ENCODE data around the gene CLEC6A. TPM values are rescaled to one million over a fixed set of nuclear protein-coding genes. Genes with fewer than 3 reads are reported as not detected.
A peak's percentile ranks its signal among the peaks of the same experiment; 100 is the strongest.

CLEC6A gene
- total and polyA plus RNA-seq, 2 experiments from 2014 or later: not detected

DNA sequence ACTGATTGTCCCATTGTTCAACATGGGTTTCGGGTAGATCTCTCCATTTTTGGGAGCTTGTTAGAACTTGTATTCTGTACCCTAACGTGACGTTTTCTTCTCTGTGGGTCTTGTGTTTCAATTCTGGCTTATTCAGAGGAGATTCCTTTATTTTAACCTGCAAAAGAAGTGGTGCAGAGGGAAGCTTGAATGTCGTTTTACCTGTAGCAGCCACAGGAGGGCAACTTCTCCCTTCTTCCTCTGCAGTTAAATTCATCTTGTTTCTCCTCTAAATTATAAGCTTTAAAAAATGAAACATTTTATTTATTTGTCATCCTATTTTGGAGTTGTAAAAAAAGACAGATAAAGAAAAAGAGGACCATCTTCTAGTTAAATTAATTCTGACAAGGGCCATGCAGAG lies 43.9 kb downstream of the CLEC6A start:
- TF ChIP-seq, protein P1, sequence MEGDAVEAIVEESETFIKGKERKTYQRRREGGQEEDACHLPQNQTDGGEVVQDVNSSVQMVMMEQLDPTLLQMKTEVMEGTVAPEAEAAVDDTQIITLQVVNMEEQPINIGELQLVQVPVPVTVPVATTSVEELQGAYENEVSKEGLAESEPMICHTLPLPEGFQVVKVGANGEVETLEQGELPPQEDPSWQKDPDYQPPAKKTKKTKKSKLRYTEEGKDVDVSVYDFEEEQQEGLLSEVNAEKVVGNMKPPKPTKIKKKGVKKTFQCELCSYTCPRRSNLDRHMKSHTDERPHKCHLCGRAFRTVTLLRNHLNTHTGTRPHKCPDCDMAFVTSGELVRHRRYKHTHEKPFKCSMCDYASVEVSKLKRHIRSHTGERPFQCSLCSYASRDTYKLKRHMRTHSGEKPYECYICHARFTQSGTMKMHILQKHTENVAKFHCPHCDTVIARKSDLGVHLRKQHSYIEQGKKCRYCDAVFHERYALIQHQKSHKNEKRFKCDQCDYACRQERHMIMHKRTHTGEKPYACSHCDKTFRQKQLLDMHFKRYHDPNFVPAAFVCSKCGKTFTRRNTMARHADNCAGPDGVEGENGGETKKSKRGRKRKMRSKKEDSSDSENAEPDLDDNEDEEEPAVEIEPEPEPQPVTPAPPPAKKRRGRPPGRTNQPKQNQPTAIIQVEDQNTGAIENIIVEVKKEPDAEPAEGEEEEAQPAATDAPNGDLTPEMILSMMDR (IDR thresholded peaks at IDR 0.05; ENCODE audit: poor library complexity): peak; percentile 11
- no peak for TF ChIP-seq EZH2 (IDR thresholded peaks at IDR 0.05; ENCODE audit: borderline replicate concordance)
- TF ChIP-seq EZH2phosphoT487 (IDR thresholded peaks at IDR 0.05; ENCODE audit: low read depth, severe bottlenecking, unreplicated experiment): no peak
- H3K9me3 ChIP-seq (ENCODE audit: low read depth): no peaks in the 10 kb centered on the region
- no peaks in the 10 kb centered on the region for H3K27me3 ChIP-seq
- H3K9me2 ChIP-seq (replicated peaks; ENCODE audit: insufficient read depth): no peaks in the 10 kb centered on the region
- H3K36me3 ChIP-seq (replicated peaks; ENCODE audit: insufficient read depth, low read depth): no peaks in the 10 kb centered on the region
- H3K4me2 ChIP-seq: no peak overlapping the region
- H3K27ac ChIP-seq: no peak overlapping the region
- DNase-seq (ENCODE audit: low spot score): no peak
- H3K4me1 ChIP-seq (ENCODE audit: insufficient read depth): no peaks in the 10 kb centered on the region
- no peaks in the 10 kb centered on the region for H3K79me2 ChIP-seq
- H4K20me1 ChIP-seq (ENCODE audit: insufficient read depth, poor library complexity, severe bottlenecking): no peaks in the 10 kb centered on the region
- 43% methylated on average over 4 of the region's 4 CpGs for WGBS (ENCODE audit: low lambda C conversion rate, missing lambda C conversion rate)
- H2AFZ ChIP-seq: no peak overlapping the region
- H3K4me3 ChIP-seq: no peak overlapping the region

DNA sequence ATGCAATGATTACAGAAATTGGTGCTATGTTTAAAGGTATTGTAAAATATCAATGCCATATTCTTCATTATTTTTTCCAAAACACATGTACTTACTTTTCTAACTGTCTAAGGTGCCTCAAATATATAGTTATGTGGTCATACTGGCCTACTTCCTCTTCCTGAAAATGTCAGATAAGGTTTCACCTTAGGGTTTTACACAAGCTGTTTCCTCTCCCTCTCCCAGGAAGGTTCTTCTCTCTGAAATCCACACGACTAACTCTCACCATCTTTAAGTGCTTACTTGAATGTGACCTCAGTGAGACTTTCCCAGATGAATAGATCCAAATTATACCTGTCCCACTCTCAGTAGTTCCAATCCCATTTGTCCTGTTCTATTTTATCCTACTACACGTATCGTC lies 46.0 kb downstream of the CLEC6A start:
- no peaks in the 10 kb centered on the region for H3K9me2 ChIP-seq (replicated peaks; ENCODE audit: insufficient read depth)
- 76% methylated on average over 3 of the region's 3 CpGs for WGBS (ENCODE audit: low lambda C conversion rate, missing lambda C conversion rate)
- no peaks in the 10 kb centered on the region for H3K27me3 ChIP-seq
- no peak for TF ChIP-seq EZH2 (IDR thresholded peaks at IDR 0.05; ENCODE audit: borderline replicate concordance)
- TF ChIP-seq, protein P1 (IDR thresholded peaks at IDR 0.05; ENCODE audit: poor library complexity): no peak
- no peak for TF ChIP-seq EZH2phosphoT487 (IDR thresholded peaks at IDR 0.05; ENCODE audit: low read depth, severe bottlenecking, unreplicated experiment)
- H4K20me1 ChIP-seq (ENCODE audit: insufficient read depth, poor library complexity, severe bottlenecking): no peaks in the 10 kb centered on the region
- no peaks in the 10 kb centered on the region for H3K4me1 ChIP-seq (ENCODE audit: insufficient read depth)
- no peaks in the 10 kb centered on the region for H3K36me3 ChIP-seq (replicated peaks; ENCODE audit: insufficient read depth, low read depth)
- no peaks in the 10 kb centered on the region for H3K79me2 ChIP-seq
- no peak overlapping the region for H3K4me2 ChIP-seq
- no peak overlapping the region for H2AFZ ChIP-seq
- no peak for DNase-seq (ENCODE audit: low spot score)
- H3K9me3 ChIP-seq (ENCODE audit: low read depth): no peaks in the 10 kb centered on the region
- H3K4me3 ChIP-seq: no peak overlapping the region
- H3K27ac ChIP-seq: no peak overlapping the region

DNA sequence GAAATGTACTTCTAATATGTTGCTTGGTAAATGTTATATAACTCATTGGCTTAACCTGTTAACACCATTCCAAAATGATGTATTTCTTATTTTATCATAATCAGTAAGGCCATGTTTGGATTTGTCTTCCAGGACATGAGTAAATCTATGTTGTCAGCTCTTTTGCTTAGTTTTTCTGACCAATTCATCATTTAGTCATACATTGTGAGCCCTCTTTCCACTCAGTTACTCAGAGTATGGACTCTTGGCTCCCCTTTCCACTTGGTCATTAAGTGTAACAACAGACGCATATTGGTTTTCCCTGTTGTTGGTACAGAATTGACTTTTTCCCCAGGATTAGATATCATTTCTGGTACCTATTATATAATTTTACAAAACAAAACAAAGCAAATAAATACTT lies 48.6 kb downstream of the CLEC6A start:
- H4K20me1 ChIP-seq (ENCODE audit: insufficient read depth, poor library complexity, severe bottlenecking): no peaks in the 10 kb centered on the region
- H3K79me2 ChIP-seq: no peaks in the 10 kb centered on the region
- 87% methylated on average over 1 of the region's 1 CpG for WGBS (ENCODE audit: low lambda C conversion rate, missing lambda C conversion rate)
- DNase-seq (ENCODE audit: low spot score): no peak
- TF ChIP-seq, protein P1 (IDR thresholded peaks at IDR 0.05; ENCODE audit: poor library complexity): no peak
- TF ChIP-seq EZH2phosphoT487 (IDR thresholded peaks at IDR 0.05; ENCODE audit: low read depth, severe bottlenecking, unreplicated experiment) (no peak), EZH2 (IDR thresholded peaks at IDR 0.05; ENCODE audit: borderline replicate concordance) (no peak)
- no peaks in the 10 kb centered on the region for H3K9me3 ChIP-seq (ENCODE audit: low read depth)
- no peak overlapping the region for H3K4me3 ChIP-seq
- H3K4me1 ChIP-seq (ENCODE audit: insufficient read depth): no peaks in the 10 kb centered on the region
- no peaks in the 10 kb centered on the region for H3K27me3 ChIP-seq
- H3K9me2 ChIP-seq (replicated peaks; ENCODE audit: insufficient read depth): no peaks in the 10 kb centered on the region
- no peaks in the 10 kb centered on the region for H3K36me3 ChIP-seq (replicated peaks; ENCODE audit: insufficient read depth, low read depth)
- no peak overlapping the region for H3K4me2 ChIP-seq
- H2AFZ ChIP-seq: no peak overlapping the region
- H3K27ac ChIP-seq: no peak overlapping the region

DNA sequence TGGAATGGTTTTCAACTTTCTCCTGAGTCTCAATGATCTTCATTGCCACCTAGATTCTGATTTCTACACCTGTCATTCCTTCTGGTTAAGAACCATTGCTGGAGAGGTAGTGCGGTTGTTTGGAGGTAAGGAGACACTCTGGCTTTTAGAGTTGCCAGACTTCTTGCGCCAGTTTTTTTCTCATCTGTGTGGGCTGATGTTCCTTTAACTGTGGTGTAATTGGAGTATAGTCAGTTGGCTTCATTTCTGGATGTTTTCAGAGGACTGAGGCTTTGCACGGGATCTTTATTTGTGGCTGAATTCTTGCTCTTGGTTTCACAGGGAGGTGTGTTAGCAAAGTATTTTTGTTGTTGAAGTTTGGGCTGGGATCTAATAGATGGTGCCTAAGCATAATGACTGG lies 51.8 kb downstream of the CLEC6A start:
- Histone ChIP-seq H3K36me3 (replicated peaks; ENCODE audit: insufficient read depth, low read depth) (no peaks in the 10 kb centered on the region), H3K27ac (no peak overlapping the region), H3K4me1 (ENCODE audit: insufficient read depth) (no peaks in the 10 kb centered on the region), H4K20me1 (ENCODE audit: insufficient read depth, poor library complexity, severe bottlenecking) (no peaks in the 10 kb centered on the region), H3K9me2 (replicated peaks; ENCODE audit: insufficient read depth) (no peaks in the 10 kb centered on the region), H3K4me3 (no peak overlapping the region), H2AFZ (no peak overlapping the region), H3K27me3 (no peaks in the 10 kb centered on the region), H3K9me3 (ENCODE audit: low read depth) (no peaks in the 10 kb centered on the region), H3K79me2 (no peaks in the 10 kb centered on the region), H3K4me2 (no peak overlapping the region)
- no peak for DNase-seq (ENCODE audit: low spot score)
- TF ChIP-seq EZH2 (IDR thresholded peaks at IDR 0.05; ENCODE audit: borderline replicate concordance): no peak
- TF ChIP-seq, protein P1 (IDR thresholded peaks at IDR 0.05; ENCODE audit: poor library complexity): no peak
- no peak for TF ChIP-seq EZH2phosphoT487 (IDR thresholded peaks at IDR 0.05; ENCODE audit: low read depth, severe bottlenecking, unreplicated experiment)
- 92% methylated on average over 3 of the region's 3 CpGs for WGBS (ENCODE audit: low lambda C conversion rate, missing lambda C conversion rate)

Measured in hepatocyte (in vitro differentiated cells).